Upper lobe of left lung (tissue), 6 donors: Measurements from ENCODE around the gene CBX6. TPM values are rescaled to one million over a fixed set of nuclear protein-coding genes. Genes with fewer than 3 reads are reported as not detected.

Experiments used
- ATAC-seq, 2 donors: fragments of 200-7000 bp; cut with Tn5 transposase; one replicate each; pipeline ENCODE4 v1.9.1; 2022; ENCODE audit warnings: mild to moderate bottlenecking in 2 of 2, moderate library complexity in 2 of 2; ENCODE audit not compliant: low FRiP score in 2 of 2
- DNase-seq, 2 donors: peaks; one replicate each; pipeline ENCODE4 v3.0.0-alpha.2; 2019 to 2020
- H3K27ac ChIP-seq, 4 donors: fragments of 200-600 bp; sonication (generic); one replicate each; pipeline ENCODE4 v1.5.1; 2016 to 2019
- H3K27me3 ChIP-seq, 4 donors: fragments of 200-600 bp; sonication (generic); one replicate each; pipeline ENCODE4 v1.5.1; 2017 to 2019
- H3K36me3 ChIP-seq, 4 donors: fragments of 200-600 bp; sonication (generic); one replicate each; pipeline ENCODE4 v1.5.1; 2016 to 2019
- H3K4me1 ChIP-seq, 4 donors: fragments of 200-600 bp; sonication (generic); one replicate each; pipeline ENCODE4 v1.5.1; 2018 to 2019
- H3K4me3 ChIP-seq, 4 donors: fragments of 200-600 bp; sonication (generic); one replicate each; pipeline ENCODE4 v1.5.1; 2017 to 2019; ENCODE audit warnings: mild to moderate bottlenecking in 2 of 4, moderate library complexity in 1 of 4
- H3K9me3 ChIP-seq, 4 donors: fragments of 200-600 bp; sonication (generic); one replicate each; pipeline ENCODE4 v1.5.1; 2018 to 2019
- CTCF ChIP-seq, 6 experiments: fragments of 450-650 bp in 4 of 6; fragments of 200-600 bp in 2 of 6; sonication (generic) in 2 of 6; IDR thresholded peaks; one replicate each; pipeline ENCODE4 v1.5.1; 2016 to 2019; ENCODE audit warnings: antibody characterized with exemption in 6 of 6
- EP300 ChIP-seq, 4 donors: sonication (generic); formaldehyde crosslinking; IDR thresholded peaks; one replicate each; pipeline ENCODE4 v1.5.1; 2017; ENCODE audit warnings: antibody characterized with exemption in 4 of 4, control low read depth in 2 of 4
- POLR2A ChIP-seq, 4 donors: fragments of 450-650 bp; IDR thresholded peaks; one replicate each; pipeline ENCODE4 v1.5.1; 2016 to 2017; ENCODE audit warnings: antibody characterized with exemption in 4 of 4, mild to moderate bottlenecking in 2 of 4
- POLR2AphosphoS5 ChIP-seq, 2 donors: sonication (generic); formaldehyde crosslinking; IDR thresholded peaks; one replicate each; pipeline ENCODE4 v1.5.1; 2017; ENCODE audit warnings: antibody characterized with exemption in 2 of 2
- WGBS, 2 donors: methylation state at CpG; one replicate each; pipeline ENCODE4 v1.1.5; 2017 to 2018; 5-methylcytosine and 5-hydroxymethylcytosine counted together
- total RNA-seq, 6 donors: library from RNA; depleted of rRNA in 4 of 6; stranded (reverse); fragments of >200 nt in 4 of 6; gene quantifications; one replicate each; pipeline versions ENCODE4 v1.1.0 to v1.2.1, GENCODE V29; 2016 to 2021
- donor health status: DM: no; HTN: no; CAD: no; lungs with moderate emphysema.
- donor health status: DM: no; HTN: yes; CAD: no; lungs with severe emphysema.

CBX6 gene
- total RNA-seq, 6 donors from 2014 or later = 30.4 to 74.9 (median 45.4) TPM

DNA sequence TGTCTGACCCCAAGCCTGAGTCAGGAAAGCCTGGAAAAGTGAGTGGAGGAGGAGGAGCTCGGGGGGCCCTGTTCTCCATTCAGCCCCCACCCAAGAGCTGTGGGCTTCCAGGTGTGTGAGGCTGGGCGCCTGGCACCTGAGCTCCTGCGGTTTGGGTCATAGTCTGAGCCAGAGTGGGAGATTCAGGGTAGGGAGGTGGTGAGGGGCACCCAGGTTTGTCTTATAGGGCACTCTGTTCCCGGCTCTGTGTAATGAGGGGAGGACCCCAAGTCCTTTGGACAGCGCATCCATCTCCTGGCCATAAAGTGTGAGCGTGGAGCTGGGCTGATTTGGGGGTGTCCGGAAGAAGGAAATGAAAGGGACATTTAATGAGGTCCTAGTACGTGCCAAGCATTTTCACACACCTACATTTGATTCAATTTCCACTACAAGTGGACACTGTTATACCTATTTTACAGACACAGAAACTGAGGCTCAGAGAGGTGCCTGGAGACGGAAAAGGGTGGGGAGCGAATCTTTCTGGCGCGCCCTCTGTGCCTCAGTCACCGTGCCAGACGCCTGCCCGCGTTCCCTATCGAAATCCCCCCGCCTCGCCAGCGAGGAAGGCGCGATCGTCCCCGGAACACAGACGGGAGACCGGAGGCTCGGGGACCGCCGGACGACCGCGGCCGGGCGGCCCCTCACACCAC lies 29.4 kb downstream of the CBX6 start:
- Histone ChIP-seq H3K27me3 (peaks cover 0 to 18% (median 2%) of the 10 kb centered on the region in 4 donors), H3K36me3 (no peaks in the 10 kb centered on the region), H3K9me3 (no peaks in the 10 kb centered on the region), H3K4me3 (peak overlapping the region; percentile 48 to 55 (median 50)), H3K27ac (peak overlapping the region in 2 of 4 donors; percentile 6 to 70), H3K4me1 (peaks cover 11 to 19% (median 16%) of the 10 kb centered on the region in 4 donors)
- no peak for DNase-seq
- no peak for TF ChIP-seq CTCF (IDR thresholded peaks at IDR 0.05)
- no peak for TF ChIP-seq POLR2A (IDR thresholded peaks at IDR 0.05)
- TF ChIP-seq POLR2AphosphoS5 (IDR thresholded peaks at IDR 0.05) = no peak
- TF ChIP-seq EP300 (IDR thresholded peaks at IDR 0.05) = no peak
- ATAC-seq = no peak
- WGBS, 2 donors = 28 to 45% methylated on average over 18 to 31 of the region's 34 CpGs

DNA sequence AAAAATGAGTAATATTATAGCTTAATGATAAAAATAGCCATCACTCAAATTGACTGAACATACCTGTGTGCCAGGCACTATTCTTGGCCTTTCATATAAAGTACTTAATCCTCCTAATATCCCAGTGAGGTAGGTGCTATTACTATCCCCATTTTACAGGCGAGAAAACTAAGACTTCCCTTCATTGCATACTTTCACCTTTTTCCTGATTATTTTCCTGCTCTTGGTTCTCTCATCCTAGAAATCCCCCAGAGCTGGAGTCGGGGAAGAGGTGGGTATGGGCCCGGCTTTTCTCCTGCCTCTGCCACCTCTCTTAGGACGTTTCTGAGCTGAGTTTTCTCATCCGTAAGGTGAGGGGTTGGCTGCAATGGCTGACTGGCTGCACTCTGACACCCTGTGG lies 30.4 kb downstream of the CBX6 start:
- Histone ChIP-seq H3K4me3 (no peak overlapping the region), H3K36me3 (no peaks in the 10 kb centered on the region), H3K4me1 (peaks cover 11 to 19% (median 16%) of the 10 kb centered on the region in 4 donors), H3K27ac (no peak overlapping the region), H3K27me3 (peaks cover 0 to 18% (median 2%) of the 10 kb centered on the region in 4 donors), H3K9me3 (no peaks in the 10 kb centered on the region)
- 82 to 87% methylated on average over 5 of the region's 5 CpGs for WGBS, 2 donors
- TF ChIP-seq POLR2A (IDR thresholded peaks at IDR 0.05) (no peak), EP300 (IDR thresholded peaks at IDR 0.05) (no peak), CTCF (IDR thresholded peaks at IDR 0.05) (no peak), POLR2AphosphoS5 (IDR thresholded peaks at IDR 0.05) (no peak)
- no peak for DNase-seq
- ATAC-seq = no peak

DNA sequence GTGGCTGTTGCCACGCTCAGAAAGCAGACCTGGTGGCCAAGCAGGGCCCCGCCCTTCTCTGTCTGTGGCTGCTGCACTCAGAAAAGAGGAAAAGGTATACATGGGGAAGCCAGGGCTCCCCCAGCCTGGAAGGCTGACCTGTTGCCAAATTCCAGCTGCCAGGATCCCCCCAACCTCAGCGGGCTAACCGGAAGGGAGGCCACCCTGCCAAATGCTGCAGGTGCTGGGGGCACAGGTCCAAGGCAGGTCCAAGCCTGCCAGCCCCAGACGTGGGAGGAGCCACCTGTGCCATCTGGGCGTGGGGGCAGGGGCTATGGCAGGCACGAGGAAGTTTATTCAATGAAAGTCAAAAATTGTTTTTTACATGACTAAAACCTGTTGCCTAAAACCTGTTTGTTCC lies 30.8 kb downstream of the CBX6 start:
- peaks cover 0 to 18% (median 2%) of the 10 kb centered on the region in 4 donors for H3K27me3 ChIP-seq
- TF ChIP-seq EP300 (IDR thresholded peaks at IDR 0.05) = no peak
- no peaks in the 10 kb centered on the region for H3K36me3 ChIP-seq
- H3K9me3 ChIP-seq = no peaks in the 10 kb centered on the region
- H3K4me1 ChIP-seq = peaks cover 11 to 19% (median 16%) of the 10 kb centered on the region in 4 donors
- no peak overlapping the region for H3K27ac ChIP-seq
- ATAC-seq (no peak), DNase-seq (no peak)
- H3K4me3 ChIP-seq = no peak overlapping the region
- WGBS, 2 donors = 45 to 50% methylated on average over 5 of the region's 7 CpGs

DNA sequence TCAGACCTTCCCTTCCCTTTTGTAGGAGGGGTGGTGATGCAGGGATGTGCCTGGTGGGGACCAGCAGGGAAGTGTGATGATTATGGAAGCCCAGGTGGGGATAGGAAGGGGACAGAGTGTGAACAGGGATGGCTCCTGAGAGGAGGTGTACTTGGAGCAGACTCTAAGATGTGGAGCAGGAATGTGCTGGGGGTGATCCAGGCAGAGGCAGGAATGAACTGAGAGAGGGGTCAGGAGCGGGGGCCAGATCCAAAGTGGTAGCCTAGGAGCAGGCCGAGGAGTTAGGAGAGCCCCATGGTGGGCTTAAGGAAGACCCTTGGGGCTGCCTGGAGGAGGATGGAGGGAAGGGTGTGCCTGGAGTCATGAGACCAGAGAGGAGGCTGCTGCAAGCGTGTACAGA lies 31.9 kb downstream of the CBX6 start:
- no peak for TF ChIP-seq POLR2A (IDR thresholded peaks at IDR 0.05)
- TF ChIP-seq EP300 (IDR thresholded peaks at IDR 0.05) = no peak
- no peak for TF ChIP-seq CTCF (IDR thresholded peaks at IDR 0.05)
- no peak for TF ChIP-seq POLR2AphosphoS5 (IDR thresholded peaks at IDR 0.05)
- Histone ChIP-seq H3K4me1 (peaks cover 11 to 19% (median 16%) of the 10 kb centered on the region in 4 donors), H3K27me3 (peaks cover 0 to 18% (median 2%) of the 10 kb centered on the region in 4 donors), H3K9me3 (no peaks in the 10 kb centered on the region), H3K36me3 (no peaks in the 10 kb centered on the region), H3K27ac (no peak overlapping the region), H3K4me3 (no peak overlapping the region)
- WGBS, 2 donors = 86 to 88% methylated on average over 3 of the region's 3 CpGs
- ATAC-seq (no peak), DNase-seq (no peak)

GRCh38 chr22:38839686-38840085 lies 32.3 kb downstream of the CBX6 start:
- 89 to 94% methylated on average over 1 of the region's 1 CpG for WGBS, 2 donors
- no peak for DNase-seq
- no peak for ATAC-seq
- TF ChIP-seq POLR2AphosphoS5 (IDR thresholded peaks at IDR 0.05) = no peak
- no peak for TF ChIP-seq EP300 (IDR thresholded peaks at IDR 0.05)
- no peak for TF ChIP-seq CTCF (IDR thresholded peaks at IDR 0.05)
- TF ChIP-seq POLR2A (IDR thresholded peaks at IDR 0.05) = no peak
- Histone ChIP-seq H3K4me1 (peaks cover 11 to 19% (median 16%) of the 10 kb centered on the region in 4 donors), H3K27me3 (peaks cover 0 to 17% (median 2%) of the 10 kb centered on the region in 4 donors), H3K4me3 (no peak overlapping the region), H3K36me3 (no peaks in the 10 kb centered on the region), H3K9me3 (no peaks in the 10 kb centered on the region), H3K27ac (no peak overlapping the region)
